NCI-H524 treated with DMSO at 0.1 percent for 48 hours (cell line): ENCODE measurements around the gene AMN.

ENCODE experiments used
- DNase-seq: peaks from one replicate; lab custom pipeline; 2025; lab: John Stamatoyannopoulos, UW

AMN gene

DNA sequence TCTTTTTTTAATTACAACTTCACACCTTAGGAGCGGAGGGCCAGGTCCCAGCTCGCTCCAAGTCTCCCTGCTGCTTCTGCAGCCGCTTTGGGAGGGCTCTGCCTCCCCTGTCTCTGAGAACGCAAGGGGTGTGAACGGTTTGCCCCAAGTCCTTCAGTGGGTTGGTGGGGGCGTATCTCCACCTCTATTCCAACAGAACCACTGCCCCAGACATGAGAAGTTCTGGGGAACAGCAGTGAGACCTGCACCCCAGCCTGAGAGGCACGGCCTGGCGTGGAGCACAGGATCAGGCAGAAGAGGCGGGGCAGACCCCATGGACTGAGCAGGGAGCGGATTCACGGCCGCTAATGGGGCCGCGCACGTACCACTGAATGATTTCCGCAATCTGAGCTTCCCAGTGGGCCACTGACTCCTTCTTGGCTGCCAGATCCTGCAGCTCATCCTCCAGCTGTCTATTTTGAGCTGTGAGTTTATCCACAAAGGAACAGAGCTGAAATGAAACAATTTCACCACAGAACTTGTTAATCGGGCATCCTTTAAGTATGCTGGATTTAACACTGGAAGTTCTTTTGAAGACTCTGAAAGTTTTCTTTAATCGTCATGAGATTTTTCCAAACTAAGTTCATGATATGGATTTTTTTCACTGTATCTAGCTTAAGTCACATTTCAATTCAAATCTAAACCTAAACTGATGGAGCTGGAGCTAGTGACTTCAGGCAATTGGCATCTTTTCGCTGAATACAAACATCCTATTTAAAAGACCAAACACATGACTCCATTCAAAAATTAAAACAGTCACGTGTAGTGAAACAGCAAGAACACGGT is 44.4 kb downstream of the AMN start:
- DNase-seq = no peak

DNA sequence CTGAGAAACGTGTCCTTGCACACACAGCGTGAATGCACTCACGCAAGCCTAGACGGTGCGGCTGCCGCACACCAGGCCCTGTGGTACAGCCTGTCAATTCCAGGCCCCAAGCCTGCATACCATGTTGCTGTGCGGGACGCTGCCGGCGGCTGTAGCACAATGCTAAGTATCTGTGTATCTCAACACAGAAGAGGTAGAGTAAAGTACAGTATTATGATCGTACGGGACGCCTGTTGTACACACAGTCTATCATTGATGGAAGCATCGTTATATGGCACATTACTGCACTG is 45.0 kb downstream of the AMN start:
- no peak for DNase-seq

DNA sequence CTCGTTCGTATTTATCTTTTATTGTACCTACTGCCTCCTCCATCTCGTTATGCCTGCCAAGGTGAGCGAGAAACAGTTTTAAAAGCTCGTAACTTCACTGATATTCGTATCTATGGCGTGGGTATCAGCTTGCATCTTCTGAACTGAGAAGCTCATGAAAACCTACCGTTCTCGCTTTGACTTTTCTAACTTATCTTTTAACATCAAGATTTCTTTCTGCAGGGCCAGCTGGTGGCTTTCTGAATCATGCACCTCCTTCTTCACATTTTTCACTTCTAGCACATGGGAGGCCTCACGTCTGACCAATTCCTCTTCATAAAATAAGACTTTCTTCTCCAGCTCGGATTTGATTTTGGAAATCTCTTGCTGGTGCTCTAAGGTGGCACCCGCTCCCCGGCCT is 45.8 kb downstream of the AMN start:
- DNase-seq = no peak

DNA sequence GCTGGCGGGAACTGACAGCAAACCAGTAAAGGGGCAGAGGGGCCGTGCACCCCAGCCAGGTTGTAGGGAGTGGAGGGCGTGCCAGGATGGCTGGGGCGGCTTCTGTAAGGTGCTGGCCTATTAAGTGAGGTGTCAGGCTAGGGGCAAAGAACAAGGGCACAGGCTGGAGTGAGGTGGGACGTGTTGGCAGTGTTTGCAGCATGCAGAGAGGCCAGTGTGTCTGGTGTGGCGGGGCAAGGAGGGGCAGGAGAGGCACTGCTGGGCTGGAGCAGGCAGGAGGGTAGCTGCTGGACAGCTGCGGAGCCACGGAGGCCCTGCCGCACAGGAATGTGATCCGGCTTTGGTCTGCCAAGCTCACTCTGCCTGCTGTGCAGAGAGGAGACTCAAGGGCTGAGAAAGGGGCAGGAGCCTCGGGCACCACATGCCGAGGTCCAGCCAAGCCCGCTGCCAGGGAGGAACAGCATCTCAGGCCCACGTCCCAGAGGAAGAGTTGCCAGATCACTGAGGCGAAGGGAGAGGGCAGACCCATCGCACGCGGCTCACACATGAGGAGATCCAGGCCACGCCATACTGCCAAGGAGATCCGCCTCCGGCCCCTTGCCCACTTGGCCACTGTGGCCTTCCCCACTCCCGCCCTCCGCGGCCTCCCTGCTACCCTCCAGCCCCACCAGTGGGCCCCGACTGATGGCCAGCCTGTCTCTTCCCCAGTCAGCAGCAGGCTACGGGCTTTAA is 46.8 kb downstream of the AMN start:
- no peak for DNase-seq

DNA sequence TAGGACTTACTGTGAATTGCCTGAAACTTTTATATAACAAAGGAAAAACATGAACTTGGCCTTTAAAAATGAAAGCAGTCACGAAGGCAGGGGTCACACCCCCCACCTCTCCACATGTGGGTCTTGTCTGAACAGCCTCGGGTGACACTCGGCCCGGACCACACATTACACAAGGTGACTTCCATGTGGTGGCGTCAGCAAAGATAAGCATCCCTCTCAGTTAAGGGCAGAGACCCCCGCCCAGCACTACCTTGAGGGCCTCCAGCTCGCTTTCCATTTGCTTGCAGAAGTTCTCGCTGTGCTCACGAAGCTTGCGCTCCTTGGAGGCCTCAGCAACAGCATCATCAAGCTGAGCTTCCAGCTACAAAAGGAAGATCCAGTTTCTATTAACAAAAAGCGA is 47.4 kb downstream of the AMN start:
- no peak for DNase-seq

DNA sequence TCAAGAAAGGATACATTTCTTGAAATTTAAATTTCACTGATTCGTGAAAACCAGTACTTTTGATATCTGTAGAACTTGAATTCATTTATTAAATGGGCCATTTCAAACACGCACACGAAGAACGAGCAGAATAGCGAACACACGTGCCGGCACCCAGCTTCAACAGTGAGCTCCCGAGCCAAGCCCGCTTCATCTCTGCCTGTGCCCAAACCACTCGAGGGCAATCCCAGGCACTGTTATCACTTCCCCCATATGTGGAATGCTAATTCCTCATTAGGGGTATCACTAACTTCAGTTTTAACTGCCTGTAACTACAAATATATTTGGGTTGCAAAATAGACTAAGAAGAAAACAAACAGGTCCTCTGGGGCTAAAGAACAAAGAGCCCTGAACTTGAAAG is 48.0 kb downstream of the AMN start:
- DNase-seq = no peak

DNA sequence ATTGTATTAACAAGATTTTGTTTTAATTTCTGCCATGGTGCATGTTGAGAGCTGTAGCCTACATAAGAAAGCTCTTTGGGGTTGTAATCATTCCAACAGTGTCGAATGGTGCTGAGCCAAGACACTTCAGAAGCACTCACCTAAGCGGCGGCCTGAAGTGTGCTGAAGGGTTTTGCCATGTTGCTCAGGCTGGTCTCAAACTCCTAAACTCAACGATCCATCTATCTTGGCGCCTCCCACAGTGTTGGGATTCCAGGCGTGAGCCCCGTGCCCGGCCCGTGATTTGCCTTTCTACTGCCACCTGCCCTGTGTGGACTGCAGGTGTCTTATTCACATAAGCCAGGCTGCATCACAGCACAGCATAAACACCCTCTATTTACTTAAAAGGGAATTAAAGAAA is 48.9 kb downstream of the AMN start:
- DNase-seq = no peak

DNA sequence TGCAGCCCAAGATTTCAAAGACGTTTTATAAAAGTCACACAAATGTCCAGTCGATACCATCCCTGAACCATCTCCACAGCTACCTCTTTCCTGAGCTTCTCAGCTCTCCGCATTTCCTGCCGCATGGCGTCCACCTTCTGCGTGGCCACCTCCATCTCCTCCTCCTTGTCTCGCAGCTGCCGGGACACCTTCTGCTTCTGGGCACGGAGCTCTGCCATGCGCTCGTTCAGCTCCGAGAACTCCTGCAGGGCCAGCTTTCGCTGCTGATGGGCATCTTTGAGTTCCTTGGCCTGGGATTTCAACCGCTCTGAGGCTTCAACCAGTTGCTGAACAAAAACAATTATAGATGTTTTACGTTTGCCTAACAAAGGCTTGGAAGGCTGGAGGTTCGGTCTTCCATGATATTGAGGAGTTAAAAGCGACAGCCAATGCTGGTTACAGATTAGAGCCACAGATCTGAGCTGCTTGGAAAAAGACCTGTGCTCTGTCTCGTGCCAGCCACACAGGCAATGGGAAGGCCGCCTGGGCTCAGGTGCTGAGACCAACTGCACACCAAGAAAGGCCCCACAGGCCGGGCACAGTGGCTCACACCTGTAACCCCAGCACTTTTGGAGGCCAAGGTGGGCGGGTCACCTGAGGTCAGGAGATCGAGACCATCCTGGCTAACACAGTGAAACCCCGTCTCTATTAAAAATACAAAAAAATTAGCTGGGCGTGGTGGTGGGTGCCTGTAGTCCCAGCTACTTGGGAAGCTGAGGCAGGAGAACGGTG is 49.6 kb downstream of the AMN start:
- DNase-seq = no peak

DNA sequence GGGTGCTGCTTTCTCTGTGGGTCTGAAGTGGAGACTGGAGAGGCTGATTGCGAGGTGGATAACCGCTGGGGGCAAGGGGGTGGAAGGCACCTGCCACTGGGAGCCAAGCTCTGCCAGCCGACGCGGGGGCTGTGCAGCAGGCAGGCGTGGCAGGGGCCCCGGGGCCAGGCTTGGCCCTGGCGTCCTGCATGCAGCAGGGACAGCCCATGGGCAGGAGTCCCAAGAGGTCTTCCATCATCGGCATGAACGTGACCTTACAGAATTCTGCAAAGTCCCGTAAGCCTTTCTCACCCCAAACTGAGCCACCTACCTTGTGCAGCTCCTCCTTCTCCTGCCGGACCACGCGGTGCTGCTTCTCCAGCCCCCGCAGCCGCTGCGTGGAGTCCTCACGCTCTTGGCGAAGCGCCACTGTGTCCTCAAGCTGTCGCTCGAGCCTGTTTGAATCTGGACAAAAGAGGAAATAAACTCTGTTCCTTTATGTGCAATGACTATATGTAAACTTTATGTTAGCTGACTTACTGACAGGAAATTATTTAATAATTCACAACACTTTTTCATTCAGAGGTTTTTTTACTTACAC is 51.3 kb downstream of the AMN start:
- no peak for DNase-seq

DNA sequence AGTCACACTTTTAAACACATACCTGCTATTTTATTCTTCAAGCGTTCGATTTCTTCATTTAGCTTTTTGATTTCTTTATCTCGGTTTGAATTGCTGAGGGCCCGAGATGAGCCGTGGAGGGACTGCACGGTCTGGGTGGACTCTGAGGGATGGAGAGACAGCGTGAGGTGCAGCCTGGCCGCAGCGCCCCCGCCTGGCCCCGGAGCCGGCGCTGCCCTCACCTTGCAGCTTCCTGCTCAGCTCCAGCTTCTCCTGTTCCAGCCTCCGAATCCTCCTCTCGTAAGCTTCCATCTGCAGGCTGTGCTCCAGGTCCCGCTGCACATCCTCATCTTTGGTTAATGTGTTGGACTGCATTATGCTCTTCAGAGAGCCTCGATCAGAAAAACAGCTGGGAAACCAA is 53.2 kb downstream of the AMN start:
- no peak for DNase-seq

DNA sequence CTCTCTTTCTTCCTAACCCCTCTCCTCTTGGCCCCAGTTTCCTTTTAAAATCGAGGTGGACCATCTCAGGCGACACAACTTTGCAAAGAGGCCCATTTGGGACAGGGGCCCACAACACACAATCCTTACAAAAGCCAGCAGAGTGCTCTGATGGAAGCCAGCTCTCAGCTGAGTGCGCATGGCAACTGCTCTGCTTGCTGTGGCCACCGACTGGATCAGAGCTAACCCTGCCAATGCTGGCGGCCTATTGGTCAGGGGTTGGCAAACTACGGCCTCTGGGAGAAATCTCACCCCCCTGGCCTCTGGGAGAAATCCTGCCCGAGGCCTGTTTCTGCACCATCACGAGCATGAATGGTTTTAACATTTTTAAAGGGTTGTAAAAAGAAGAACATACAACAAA is 55.0 kb downstream of the AMN start:
- no peak for DNase-seq

DNA sequence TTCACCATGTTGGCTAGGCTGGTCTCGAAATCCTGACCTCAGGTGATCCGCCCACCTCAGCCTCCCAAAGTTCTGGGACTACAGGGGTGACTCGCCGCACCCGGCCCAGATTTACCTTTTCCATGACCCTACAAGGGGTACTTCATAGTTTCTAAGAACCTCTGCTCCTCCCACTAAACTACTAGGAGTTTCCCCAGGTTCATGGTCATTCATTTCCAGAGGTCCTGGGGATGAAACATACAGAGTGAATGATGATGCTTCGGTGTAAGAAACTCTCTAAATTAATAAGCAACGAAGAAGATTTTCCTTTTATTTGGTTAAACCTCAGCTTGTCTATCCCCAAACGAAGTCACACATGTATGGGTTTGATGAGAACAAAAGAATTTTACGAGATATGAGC is 56.9 kb downstream of the AMN start:
- no peak for DNase-seq

DNA sequence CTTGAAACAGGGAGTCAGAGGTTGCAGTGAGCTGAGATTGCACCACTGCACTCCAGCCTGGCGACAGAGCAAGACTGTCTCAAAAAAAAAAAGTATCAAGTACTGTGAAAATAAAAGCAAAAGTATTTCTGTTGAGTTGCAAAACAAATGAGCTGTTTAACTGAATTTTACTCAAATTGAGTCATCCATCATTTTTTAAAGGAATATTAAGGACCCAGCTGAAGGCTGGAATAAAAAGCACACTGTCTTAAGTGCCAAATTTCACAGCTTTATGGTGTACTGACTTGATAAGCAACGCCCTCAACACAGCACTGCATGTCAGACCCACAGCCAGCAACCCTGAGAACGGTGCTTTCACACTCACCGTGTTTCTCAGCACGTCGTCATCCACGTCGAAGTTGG is 57.9 kb downstream of the AMN start:
- no peak for DNase-seq
